ENCODE results near the gene CIB4.

- TF ChIP-seq, protein P1, sequence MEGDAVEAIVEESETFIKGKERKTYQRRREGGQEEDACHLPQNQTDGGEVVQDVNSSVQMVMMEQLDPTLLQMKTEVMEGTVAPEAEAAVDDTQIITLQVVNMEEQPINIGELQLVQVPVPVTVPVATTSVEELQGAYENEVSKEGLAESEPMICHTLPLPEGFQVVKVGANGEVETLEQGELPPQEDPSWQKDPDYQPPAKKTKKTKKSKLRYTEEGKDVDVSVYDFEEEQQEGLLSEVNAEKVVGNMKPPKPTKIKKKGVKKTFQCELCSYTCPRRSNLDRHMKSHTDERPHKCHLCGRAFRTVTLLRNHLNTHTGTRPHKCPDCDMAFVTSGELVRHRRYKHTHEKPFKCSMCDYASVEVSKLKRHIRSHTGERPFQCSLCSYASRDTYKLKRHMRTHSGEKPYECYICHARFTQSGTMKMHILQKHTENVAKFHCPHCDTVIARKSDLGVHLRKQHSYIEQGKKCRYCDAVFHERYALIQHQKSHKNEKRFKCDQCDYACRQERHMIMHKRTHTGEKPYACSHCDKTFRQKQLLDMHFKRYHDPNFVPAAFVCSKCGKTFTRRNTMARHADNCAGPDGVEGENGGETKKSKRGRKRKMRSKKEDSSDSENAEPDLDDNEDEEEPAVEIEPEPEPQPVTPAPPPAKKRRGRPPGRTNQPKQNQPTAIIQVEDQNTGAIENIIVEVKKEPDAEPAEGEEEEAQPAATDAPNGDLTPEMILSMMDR (IDR thresholded peaks at IDR 0.05): no peak
- no peak for TF ChIP-seq EZH2 (IDR thresholded peaks at IDR 0.05; ENCODE audit: borderline replicate concordance, insufficient read depth, low read depth, low read length, poor library complexity, severe bottlenecking)
Observed at GRCh38 chr2:26555246-26556133, 85.7 kb downstream of the CIB4 start.

Measured in B cell (primary cell).